ENCODE data around the gene NR3C2. TPM values are rescaled to one million over a fixed set of nuclear protein-coding genes. Genes with fewer than 3 reads are reported as not detected.
"Not testable (repeated sequence)": the region's sequence is repeated elsewhere in the genome, so short reads cannot be mapped to it uniquely, and the experiment has no call there.

Gene NR3C2
- total RNA-seq, 1 experiment from 2014 or later, result 2.7 TPM

GRCh38 chr4:148196164-148196563 lies 246.1 kb downstream of the NR3C2 start (continued):
- no peak for TF ChIP-seq TCF7L2 (IDR thresholded peaks at IDR 0.05; ENCODE audit: borderline replicate concordance, extremely low read depth, insufficient read depth, insufficient read length)
- TF ChIP-seq ATF3 (IDR thresholded peaks at IDR 0.05), result no peak
- no peak for TF ChIP-seq SIN3A (IDR thresholded peaks at IDR 0.05; ENCODE audit: low read depth)
- TF ChIP-seq ZNF274 (IDR thresholded peaks at IDR 0.05; ENCODE audit: low read depth, low read length), result no peak
- TF ChIP-seq CEBPB (IDR thresholded peaks at IDR 0.05; ENCODE audit: low read depth), result no peak
- no peak for TF ChIP-seq POLR2AphosphoS5 (IDR thresholded peaks at IDR 0.05; ENCODE audit: low read depth, low read length)
- no peak for TF ChIP-seq CBX3 (IDR thresholded peaks at IDR 0.05; ENCODE audit: low read depth)

- TF ChIP-seq CEBPB (IDR thresholded peaks at IDR 0.05; ENCODE audit: low read depth) (no peak), CBX3 (IDR thresholded peaks at IDR 0.05; ENCODE audit: low read depth) (no peak), ZBTB33 (IDR thresholded peaks at IDR 0.05; ENCODE audit: extremely low read depth, insufficient replicate concordance, low read length) (no peak), SRF (IDR thresholded peaks at IDR 0.05; ENCODE audit: low read depth) (no peak), YY1 (IDR thresholded peaks at IDR 0.05; ENCODE audit: extremely low read depth, insufficient replicate concordance, low read depth, low read length) (no peak), SIN3A (IDR thresholded peaks at IDR 0.05; ENCODE audit: low read depth) (no peak), POLR2AphosphoS5 (IDR thresholded peaks at IDR 0.05; ENCODE audit: low read depth, low read length) (no peak), CTCF (IDR thresholded peaks at IDR 0.05 in 2 of 3, conservative IDR thresholded peaks at IDR 0.05 in 1 of 3; ENCODE audit: borderline replicate concordance in 1 of 3, insufficient read depth in 1 of 3, low read depth in 2 of 3, low read length in 2 of 3) (no peak), POLR2A (IDR thresholded peaks at IDR 0.05; ENCODE audit: borderline replicate concordance, extremely low read depth, insufficient read depth, insufficient read length) (no peak)
- Histone ChIP-seq H3K79me2 (ENCODE audit: insufficient read depth, low read length) (no peaks in the 10 kb centered on the region), H3K9me3 (ENCODE audit: control insufficient read depth in 1 of 2, insufficient read depth in 1 of 2, low read depth in 1 of 2, low read length in 2 of 2) (no peaks in the 10 kb centered on the region), H3K4me1 (ENCODE audit: control insufficient read depth in 1 of 2, insufficient read depth in 2 of 2, low read length in 2 of 2) (no peaks in the 10 kb centered on the region), H3K4me2 (ENCODE audit: low read length) (no peak overlapping the region), H3K9me2 (ENCODE audit: insufficient read depth) (no peaks in the 10 kb centered on the region), H3K27me3 (ENCODE audit: insufficient read depth, low read length) (no peaks in the 10 kb centered on the region), H4K20me1 (ENCODE audit: insufficient read depth) (no peaks in the 10 kb centered on the region), H3K9ac (ENCODE audit: low read length) (no peak overlapping the region), H2AFZ (ENCODE audit: low read depth, low read length, poor library complexity, severe bottlenecking) (no peak overlapping the region), H3K27ac (ENCODE audit: low read depth, low read length) (no peak overlapping the region), H3K36me3 (ENCODE audit: control insufficient read depth in 1 of 2, insufficient read depth in 2 of 2, low read length in 2 of 2) (no peaks in the 10 kb centered on the region), H3K4me3 (replicated peaks in 1 of 2; ENCODE audit: low read depth in 1 of 2, low read length in 2 of 2) (no peak overlapping the region)
- no peak for ATAC-seq
- RAD21 ChIA-PET (ENCODE audit: low non-redundant PET in 1 of 2, low total read pairs in 2 of 2, uncharacterized antibody in 2 of 2, unreplicated experiment in 2 of 2), result no interaction called here
- POLR2A ChIA-PET, result no interaction called here
- DNase-seq (ENCODE audit: low read depth, low spot score), result no peak
- intact Hi-C loops (cut with micrococcal nuclease), result no loop called here
- CTCF ChIA-PET, result no interaction called here
- no TSS peak for BruUV-seq (replicated peaks)
These were observed 249.7 kb downstream of the NR3C2 start for GRCh38 chr4:148192526-148192925.

- CTCF ChIA-PET; DNase-seq (ENCODE audit: low read depth, low spot score); H3K36me3 ChIP-seq (ENCODE audit: control insufficient read depth in 1 of 2, insufficient read depth in 2 of 2, low read length in 2 of 2); H3K27ac ChIP-seq (ENCODE audit: low read depth, low read length); H2AFZ ChIP-seq (ENCODE audit: low read depth, low read length, poor library complexity, severe bottlenecking); H3K4me1 ChIP-seq (ENCODE audit: control insufficient read depth in 1 of 2, insufficient read depth in 2 of 2, low read length in 2 of 2); ATAC-seq; H4K20me1 ChIP-seq (ENCODE audit: insufficient read depth); H3K9ac ChIP-seq (ENCODE audit: low read length); H3K4me3 ChIP-seq (replicated peaks in 1 of 2; ENCODE audit: low read depth in 1 of 2, low read length in 2 of 2); intact Hi-C loops (cut with micrococcal nuclease); POLR2A ChIA-PET; H3K27me3 ChIP-seq (ENCODE audit: insufficient read depth, low read length); H3K9me2 ChIP-seq (ENCODE audit: insufficient read depth); BruUV-seq (replicated peaks); RAD21 ChIA-PET (ENCODE audit: low non-redundant PET in 1 of 2, low total read pairs in 2 of 2, uncharacterized antibody in 2 of 2, unreplicated experiment in 2 of 2); H3K9me3 ChIP-seq (ENCODE audit: control insufficient read depth in 1 of 2, insufficient read depth in 1 of 2, low read depth in 1 of 2, low read length in 2 of 2); H3K4me2 ChIP-seq (ENCODE audit: low read length); H3K79me2 ChIP-seq (ENCODE audit: insufficient read depth, low read length): not testable (repeated sequence)
These were observed 254.6 kb downstream of the NR3C2 start for GRCh38 chr4:148187454-148188222.
